ENCODE results near the gene CD99.

CD99 gene

DNA sequence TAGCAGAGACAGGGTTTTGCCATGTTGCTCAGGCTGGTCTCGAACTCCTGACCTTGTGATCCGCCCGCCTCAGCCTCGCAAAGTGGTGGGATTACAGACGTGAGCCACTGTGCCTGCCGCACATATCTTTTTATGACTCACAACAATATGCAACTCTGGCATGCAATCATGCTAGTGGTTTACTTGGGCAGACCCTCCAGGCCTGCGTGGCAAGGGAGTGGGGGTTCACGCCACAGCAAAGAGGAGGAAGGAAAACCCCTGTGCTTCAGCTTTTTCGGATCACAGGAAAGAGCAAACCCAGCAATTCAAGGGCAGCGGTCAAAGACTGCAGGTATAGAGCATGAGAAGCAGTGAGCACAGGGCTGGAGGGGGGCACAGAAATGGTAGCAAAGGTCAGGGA is 48.3 kb upstream of the CD99 start (continued):
- TF ChIP-seq ZNF571 (tag by site-specific recombination; IDR thresholded peaks at IDR 0.05) (no peak), RBAK (tag by site-specific recombination; IDR thresholded peaks at IDR 0.05) (no peak), BCL11B (tag by site-specific recombination; IDR thresholded peaks at IDR 0.05; ENCODE audit: low read depth) (no peak), ZBTB48 (tag by site-specific recombination; IDR thresholded peaks at IDR 0.05) (no peak), ZNF707 (tag by site-specific recombination; IDR thresholded peaks at IDR 0.05) (no peak)
- TF ChIP-seq, protein P1, sequence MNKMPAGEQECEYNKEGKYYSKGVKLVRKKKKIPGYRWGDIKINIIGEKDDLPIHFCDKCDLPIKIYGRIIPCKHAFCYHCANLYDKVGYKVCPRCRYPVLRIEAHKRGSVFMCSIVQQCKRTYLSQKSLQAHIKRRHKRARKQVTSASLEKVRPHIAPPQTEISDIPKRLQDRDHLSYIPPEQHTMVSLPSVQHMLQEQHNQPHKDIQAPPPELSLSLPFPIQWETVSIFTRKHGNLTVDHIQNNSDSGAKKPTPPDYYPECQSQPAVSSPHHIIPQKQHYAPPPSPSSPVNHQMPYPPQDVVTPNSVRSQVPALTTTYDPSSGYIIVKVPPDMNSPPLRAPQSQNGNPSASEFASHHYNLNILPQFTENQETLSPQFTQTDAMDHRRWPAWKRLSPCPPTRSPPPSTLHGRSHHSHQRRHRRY (tag by site-specific recombination; IDR thresholded peaks at IDR 0.05), result no peak

DNA sequence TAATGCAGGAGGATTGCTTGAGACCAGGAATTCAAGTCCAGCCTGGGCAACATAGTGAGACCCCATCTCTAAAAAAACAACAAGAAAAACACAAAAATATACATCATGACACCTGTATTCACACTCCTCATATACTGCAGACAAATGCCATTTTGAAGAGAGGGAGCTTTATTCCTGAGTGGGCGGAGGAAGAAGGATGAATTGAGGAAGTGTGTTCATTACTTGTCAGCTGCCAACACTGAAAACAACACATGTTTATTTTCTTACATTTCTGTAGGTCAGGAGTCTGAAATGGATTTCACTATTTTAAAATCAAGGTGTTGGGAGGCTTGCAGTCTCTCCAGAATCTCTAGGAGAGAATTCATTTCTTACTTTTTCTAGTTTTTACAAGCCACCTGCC is 47.2 kb upstream of the CD99 start:
- CTCF ChIA-PET, result no interaction called here

DNA sequence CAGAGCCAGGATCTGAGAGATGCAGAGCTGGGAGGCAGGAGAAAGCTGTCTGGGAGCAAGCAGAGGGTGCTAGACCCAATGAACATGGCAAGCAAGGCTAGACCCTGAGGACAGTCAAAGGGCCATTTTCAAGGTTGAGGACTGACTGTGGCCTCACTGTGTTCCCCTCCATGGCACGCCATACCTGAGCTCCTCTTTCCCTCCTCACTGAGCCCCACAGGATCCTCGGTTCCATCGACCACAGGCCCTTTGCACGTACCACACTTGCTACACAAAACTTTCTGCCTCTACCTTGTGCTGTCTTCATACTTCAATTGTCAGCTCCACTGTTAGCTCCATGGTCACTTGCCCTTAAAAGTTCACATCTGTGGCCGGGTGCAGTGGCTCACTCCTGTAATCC is 45.5 kb upstream of the CD99 start:
- no peak overlapping the region for H3K4me3 ChIP-seq (ENCODE audit: low read depth, low read length)
- TF ChIP-seq ZNF112 (tag by site-specific recombination; IDR thresholded peaks at IDR 0.05) (no peak), ZNF664 (tag by site-specific recombination; IDR thresholded peaks at IDR 0.05) (no peak), GLIS1 (tag by site-specific recombination; IDR thresholded peaks at IDR 0.05) (no peak), MZF1 (tag by site-specific recombination; IDR thresholded peaks at IDR 0.05; ENCODE audit: borderline replicate concordance) (no peak), ZNF184 (tag by site-specific recombination; IDR thresholded peaks at IDR 0.05) (no peak), ZNF623 (tag by site-specific recombination; IDR thresholded peaks at IDR 0.05) (peak; percentile 90), ZNF394 (tag by site-specific recombination; IDR thresholded peaks at IDR 0.05; ENCODE audit: borderline replicate concordance) (no peak)
- TF ChIP-seq, protein P2, sequence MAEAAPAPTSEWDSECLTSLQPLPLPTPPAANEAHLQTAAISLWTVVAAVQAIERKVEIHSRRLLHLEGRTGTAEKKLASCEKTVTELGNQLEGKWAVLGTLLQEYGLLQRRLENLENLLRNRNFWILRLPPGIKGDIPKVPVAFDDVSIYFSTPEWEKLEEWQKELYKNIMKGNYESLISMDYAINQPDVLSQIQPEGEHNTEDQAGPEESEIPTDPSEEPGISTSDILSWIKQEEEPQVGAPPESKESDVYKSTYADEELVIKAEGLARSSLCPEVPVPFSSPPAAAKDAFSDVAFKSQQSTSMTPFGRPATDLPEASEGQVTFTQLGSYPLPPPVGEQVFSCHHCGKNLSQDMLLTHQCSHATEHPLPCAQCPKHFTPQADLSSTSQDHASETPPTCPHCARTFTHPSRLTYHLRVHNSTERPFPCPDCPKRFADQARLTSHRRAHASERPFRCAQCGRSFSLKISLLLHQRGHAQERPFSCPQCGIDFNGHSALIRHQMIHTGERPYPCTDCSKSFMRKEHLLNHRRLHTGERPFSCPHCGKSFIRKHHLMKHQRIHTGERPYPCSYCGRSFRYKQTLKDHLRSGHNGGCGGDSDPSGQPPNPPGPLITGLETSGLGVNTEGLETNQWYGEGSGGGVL (tag by site-specific recombination; IDR thresholded peaks at IDR 0.05), result no peak
- TF ChIP-seq, protein P3, sequence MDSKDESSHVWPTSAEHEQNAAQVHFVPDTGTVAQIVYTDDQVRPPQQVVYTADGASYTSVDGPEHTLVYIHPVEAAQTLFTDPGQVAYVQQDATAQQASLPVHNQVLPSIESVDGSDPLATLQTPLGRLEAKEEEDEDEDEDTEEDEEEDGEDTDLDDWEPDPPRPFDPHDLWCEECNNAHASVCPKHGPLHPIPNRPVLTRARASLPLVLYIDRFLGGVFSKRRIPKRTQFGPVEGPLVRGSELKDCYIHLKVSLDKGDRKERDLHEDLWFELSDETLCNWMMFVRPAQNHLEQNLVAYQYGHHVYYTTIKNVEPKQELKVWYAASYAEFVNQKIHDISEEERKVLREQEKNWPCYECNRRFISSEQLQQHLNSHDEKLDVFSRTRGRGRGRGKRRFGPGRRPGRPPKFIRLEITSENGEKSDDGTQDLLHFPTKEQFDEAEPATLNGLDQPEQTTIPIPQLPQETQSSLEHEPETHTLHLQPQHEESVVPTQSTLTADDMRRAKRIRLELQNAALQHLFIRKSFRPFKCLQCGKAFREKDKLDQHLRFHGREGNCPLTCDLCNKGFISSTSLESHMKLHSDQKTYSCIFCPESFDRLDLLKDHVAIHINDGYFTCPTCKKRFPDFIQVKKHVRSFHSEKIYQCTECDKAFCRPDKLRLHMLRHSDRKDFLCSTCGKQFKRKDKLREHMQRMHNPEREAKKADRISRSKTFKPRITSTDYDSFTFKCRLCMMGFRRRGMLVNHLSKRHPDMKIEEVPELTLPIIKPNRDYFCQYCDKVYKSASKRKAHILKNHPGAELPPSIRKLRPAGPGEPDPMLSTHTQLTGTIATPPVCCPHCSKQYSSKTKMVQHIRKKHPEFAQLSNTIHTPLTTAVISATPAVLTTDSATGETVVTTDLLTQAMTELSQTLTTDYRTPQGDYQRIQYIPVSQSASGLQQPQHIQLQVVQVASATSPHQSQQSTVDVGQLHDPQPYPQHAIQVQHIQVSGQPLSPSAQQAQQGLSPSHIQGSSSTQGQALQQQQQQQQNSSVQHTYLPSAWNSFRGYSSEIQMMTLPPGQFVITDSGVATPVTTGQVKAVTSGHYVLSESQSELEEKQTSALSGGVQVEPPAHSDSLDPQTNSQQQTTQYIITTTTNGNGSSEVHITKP (tag by site-specific recombination; IDR thresholded peaks at IDR 0.05), result no peak
- peaks cover 0 to 3% of the 10 kb centered on the region in 2 experiments; a peak in 1 of 3 replicates for H3K36me3 ChIP-seq (ENCODE audit: control insufficient read depth in 2 of 2, insufficient read depth in 1 of 2, low read length in 2 of 2)
- H3K4me1 ChIP-seq (ENCODE audit: control insufficient read depth, insufficient read depth, low read length), result no peaks in the 10 kb centered on the region
- no peaks in the 10 kb centered on the region for H3K9me3 ChIP-seq (ENCODE audit: control insufficient read depth, insufficient read depth, low read depth, low read length)
- H3K27ac ChIP-seq (ENCODE audit: extremely low read depth, low read depth, low read length), result no peak overlapping the region
- CTCF ChIA-PET, result no interaction called here
- POLR2A ChIA-PET, result no interaction called here

More for the DNA sequence above, 47.2 kb upstream of the CD99 start:
- no peak overlapping the region for H3K27ac ChIP-seq (ENCODE audit: extremely low read depth, low read depth, low read length)
- H3K4me3 ChIP-seq (ENCODE audit: low read depth, low read length), result no peak overlapping the region
- no peaks in the 10 kb centered on the region for H3K4me1 ChIP-seq (ENCODE audit: control insufficient read depth, insufficient read depth, low read length)
- no peaks in the 10 kb centered on the region for H3K9me3 ChIP-seq (ENCODE audit: control insufficient read depth, insufficient read depth, low read depth, low read length)
- H3K36me3 ChIP-seq (ENCODE audit: control insufficient read depth in 2 of 2, insufficient read depth in 1 of 2, low read length in 2 of 2), result peaks cover 0 to 11% of the 10 kb centered on the region in 2 experiments; a peak in 2 of 3 replicates
- POLR2A ChIA-PET, result no interaction called here
- TF ChIP-seq, protein P4, sequence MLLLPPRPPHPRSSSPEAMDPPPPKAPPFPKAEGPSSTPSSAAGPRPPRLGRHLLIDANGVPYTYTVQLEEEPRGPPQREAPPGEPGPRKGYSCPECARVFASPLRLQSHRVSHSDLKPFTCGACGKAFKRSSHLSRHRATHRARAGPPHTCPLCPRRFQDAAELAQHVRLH (tag by site-specific recombination; IDR thresholded peaks at IDR 0.05), result no peak
- no peak for TF ChIP-seq YY2 (tag by site-specific recombination; IDR thresholded peaks at IDR 0.05)
- no peak for TF ChIP-seq GLIS2 (tag by site-specific recombination; IDR thresholded peaks at IDR 0.05)
- TF ChIP-seq ZNF121 (tag by site-specific recombination; IDR thresholded peaks at IDR 0.05), result peak; percentile 81
- TF ChIP-seq GLI4 (tag by site-specific recombination; IDR thresholded peaks at IDR 0.05), result no peak
- TF ChIP-seq ZNF76 (tag by site-specific recombination; IDR thresholded peaks at IDR 0.05; ENCODE audit: borderline replicate concordance, low read depth), result no peak
- no peak for TF ChIP-seq ZNF2 (tag by site-specific recombination; IDR thresholded peaks at IDR 0.05)
- no peak for TF ChIP-seq ZNF433 (tag by site-specific recombination; IDR thresholded peaks at IDR 0.05; ENCODE audit: low read depth)
